ENCODE data around the gene TUT7. TPM values are rescaled to one million over a fixed set of nuclear protein-coding genes. Genes with fewer than 3 reads are reported as not detected.

Gene TUT7
- total RNA-seq, 1 donor, result 89.8 TPM

- no peaks in the 10 kb centered on the region for H3K9me3 ChIP-seq (ENCODE audit: low read depth, low read length)
- no peak overlapping the region for H3K4me3 ChIP-seq (ENCODE audit: low read length)
- no peaks in the 10 kb centered on the region for H3K4me1 ChIP-seq (ENCODE audit: insufficient read depth, low read length)
- no peaks in the 10 kb centered on the region for H3K27me3 ChIP-seq (ENCODE audit: insufficient read depth, low read length)
These were observed 90.3 kb downstream of the TUT7 start for GRCh38 chr9:86263876-86264275.

GRCh38 chr9:86262492-86262891 is 91.7 kb downstream of the TUT7 start:
- Histone ChIP-seq H3K4me3 (ENCODE audit: low read length) (no peak overlapping the region), H3K27me3 (ENCODE audit: insufficient read depth, low read length) (no peaks in the 10 kb centered on the region), H3K4me1 (ENCODE audit: insufficient read depth, low read length) (no peaks in the 10 kb centered on the region), H3K9me3 (ENCODE audit: low read depth, low read length) (no peaks in the 10 kb centered on the region)

- no peak within 1 kb of the TSS for H3K4me3 ChIP-seq (ENCODE audit: low read length)
- H3K4me1 ChIP-seq (ENCODE audit: insufficient read depth, low read length), result no peaks in the 10 kb centered on the region
- no peaks in the 10 kb centered on the region for H3K27me3 ChIP-seq (ENCODE audit: insufficient read depth, low read length)
These were observed 94.7 kb downstream of the TUT7 start, which contains the start of gene C9orf153 for GRCh38 chr9:86259557-86259956. Gene C9orf153, minus strand, starts transcription at chr9:86259657. Its CDS starts 30,054 bp downstream, at chr9:86229603.

GRCh38 chr9:86257391-86257790 is 96.8 kb downstream of the TUT7 start:
- peaks cover 11% of the 10 kb centered on the region for H3K9me3 ChIP-seq (ENCODE audit: low read depth, low read length)
- no peaks in the 10 kb centered on the region for H3K4me1 ChIP-seq (ENCODE audit: insufficient read depth, low read length)
- no peak overlapping the region for H3K4me3 ChIP-seq (ENCODE audit: low read length)
- no peaks in the 10 kb centered on the region for H3K27me3 ChIP-seq (ENCODE audit: insufficient read depth, low read length)

More at GRCh38 chr9:86259557-86259956, 94.7 kb downstream of the TUT7 start, which contains the start of gene C9orf153:
- no peaks in the 10 kb centered on the region for H3K9me3 ChIP-seq (ENCODE audit: low read depth, low read length)

GRCh38 chr9:86256653-86257052 is 97.6 kb downstream of the TUT7 start:
- no peaks in the 10 kb centered on the region for H3K4me1 ChIP-seq (ENCODE audit: insufficient read depth, low read length)
- peaks cover 11% of the 10 kb centered on the region for H3K9me3 ChIP-seq (ENCODE audit: low read depth, low read length)
- H3K4me3 ChIP-seq (ENCODE audit: low read length), result no peak overlapping the region
- no peaks in the 10 kb centered on the region for H3K27me3 ChIP-seq (ENCODE audit: insufficient read depth, low read length)

- Histone ChIP-seq H3K4me3 (ENCODE audit: low read length) (no peak overlapping the region), H3K9me3 (ENCODE audit: low read depth, low read length) (peaks cover 11% of the 10 kb centered on the region), H3K4me1 (ENCODE audit: insufficient read depth, low read length) (no peaks in the 10 kb centered on the region), H3K27me3 (ENCODE audit: insufficient read depth, low read length) (no peaks in the 10 kb centered on the region)
These were observed 100.6 kb downstream of the TUT7 start for GRCh38 chr9:86253577-86253976.

- peaks cover 11% of the 10 kb centered on the region for H3K9me3 ChIP-seq (ENCODE audit: low read depth, low read length)
- H3K4me3 ChIP-seq (ENCODE audit: low read length), result no peak overlapping the region
- H3K4me1 ChIP-seq (ENCODE audit: insufficient read depth, low read length), result no peaks in the 10 kb centered on the region
- H3K27me3 ChIP-seq (ENCODE audit: insufficient read depth, low read length), result no peaks in the 10 kb centered on the region
These were observed 101.3 kb downstream of the TUT7 start for GRCh38 chr9:86252870-86253269.

GRCh38 chr9:86250123-86250522 is 104.1 kb downstream of the TUT7 start:
- Histone ChIP-seq H3K4me1 (ENCODE audit: insufficient read depth, low read length) (no peaks in the 10 kb centered on the region), H3K27me3 (ENCODE audit: insufficient read depth, low read length) (no peaks in the 10 kb centered on the region), H3K9me3 (ENCODE audit: low read depth, low read length) (peaks cover 11% of the 10 kb centered on the region), H3K4me3 (ENCODE audit: low read length) (no peak overlapping the region)

GRCh38 chr9:86248746-86249145 is 105.5 kb downstream of the TUT7 start:
- H3K27me3 ChIP-seq (ENCODE audit: insufficient read depth, low read length), result no peaks in the 10 kb centered on the region
- H3K9me3 ChIP-seq (ENCODE audit: low read depth, low read length), result peaks cover 11% of the 10 kb centered on the region
- no peak overlapping the region for H3K4me3 ChIP-seq (ENCODE audit: low read length)
- H3K4me1 ChIP-seq (ENCODE audit: insufficient read depth, low read length), result no peaks in the 10 kb centered on the region

- Histone ChIP-seq H3K4me1 (ENCODE audit: insufficient read depth, low read length) (no peaks in the 10 kb centered on the region), H3K27me3 (ENCODE audit: insufficient read depth, low read length) (no peaks in the 10 kb centered on the region), H3K4me3 (ENCODE audit: low read length) (no peak overlapping the region), H3K9me3 (ENCODE audit: low read depth, low read length) (no peaks in the 10 kb centered on the region)
These were observed 107.5 kb downstream of the TUT7 start for GRCh38 chr9:86246752-86247161.

- H3K4me1 ChIP-seq (ENCODE audit: insufficient read depth, low read length), result no peaks in the 10 kb centered on the region
- no peak overlapping the region for H3K4me3 ChIP-seq (ENCODE audit: low read length)
- no peaks in the 10 kb centered on the region for H3K9me3 ChIP-seq (ENCODE audit: low read depth, low read length)
- H3K27me3 ChIP-seq (ENCODE audit: insufficient read depth, low read length), result no peaks in the 10 kb centered on the region
These were observed 112.1 kb downstream of the TUT7 start for GRCh38 chr9:86242071-86242470.

GRCh38 chr9:86241216-86241615 is 113.0 kb downstream of the TUT7 start:
- Histone ChIP-seq H3K27me3 (ENCODE audit: insufficient read depth, low read length) (no peaks in the 10 kb centered on the region), H3K4me3 (ENCODE audit: low read length) (no peak overlapping the region), H3K4me1 (ENCODE audit: insufficient read depth, low read length) (no peaks in the 10 kb centered on the region), H3K9me3 (ENCODE audit: low read depth, low read length) (no peaks in the 10 kb centered on the region)

GRCh38 chr9:86238861-86239770 is 115.1 kb downstream of the TUT7 start:
- Histone ChIP-seq H3K4me1 (ENCODE audit: insufficient read depth, low read length) (no peaks in the 10 kb centered on the region), H3K27me3 (ENCODE audit: insufficient read depth, low read length) (no peaks in the 10 kb centered on the region), H3K9me3 (ENCODE audit: low read depth, low read length) (no peaks in the 10 kb centered on the region), H3K4me3 (ENCODE audit: low read length) (no peak overlapping the region)
